ENCODE measurements around the gene TSPAN11. TPM values are rescaled to one million over a fixed set of nuclear protein-coding genes. Genes with fewer than 3 reads are reported as not detected.

The TSPAN11 gene
- total RNA-seq, 1 donor from 2014 or later, result not detected

- H3K27me3 ChIP-seq (ENCODE audit: control insufficient read depth, insufficient read depth, low read length), result peaks cover 3% of the 10 kb centered on the region
- no peaks in the 10 kb centered on the region for H3K36me3 ChIP-seq (ENCODE audit: control insufficient read depth, insufficient read depth, low read length)
- no peak for TF ChIP-seq CTCF (IDR thresholded peaks at IDR 0.05; ENCODE audit: insufficient read depth, low read length, severe bottlenecking)
- DNase-seq (ENCODE audit: low read depth) (no peak), FAIRE-seq (no peak)
- H3K4me3 ChIP-seq (ENCODE audit: low read depth, low read length), result no peak overlapping the region
These were observed 55.9 kb downstream of the TSPAN11 start for GRCh38 chr12:30982413-30982812.

GRCh38 chr12:30985814-30986452, 59.4 kb downstream of the TSPAN11 start:
- DNase-seq (ENCODE audit: low read depth) (peak; percentile 41), FAIRE-seq (no peak)
- peak; percentile 92 for TF ChIP-seq CTCF (IDR thresholded peaks at IDR 0.05; ENCODE audit: insufficient read depth, low read length, severe bottlenecking)
- peaks cover 1% of the 10 kb centered on the region for H3K27me3 ChIP-seq (ENCODE audit: control insufficient read depth, insufficient read depth, low read length)
- no peak overlapping the region for H3K4me3 ChIP-seq (ENCODE audit: low read depth, low read length)
- no peaks in the 10 kb centered on the region for H3K36me3 ChIP-seq (ENCODE audit: control insufficient read depth, insufficient read depth, low read length)

- Histone ChIP-seq H3K4me3 (ENCODE audit: low read depth, low read length) (no peak overlapping the region), H3K36me3 (ENCODE audit: control insufficient read depth, insufficient read depth, low read length) (no peaks in the 10 kb centered on the region), H3K27me3 (ENCODE audit: control insufficient read depth, insufficient read depth, low read length) (no peaks in the 10 kb centered on the region)
- FAIRE-seq (no peak), DNase-seq (ENCODE audit: low read depth) (no peak)
- no peak for TF ChIP-seq CTCF (IDR thresholded peaks at IDR 0.05; ENCODE audit: insufficient read depth, low read length, severe bottlenecking)
These were observed 61.5 kb downstream of the TSPAN11 start for GRCh38 chr12:30988086-30988485.

GRCh38 chr12:30988646-30989286, 62.2 kb downstream of the TSPAN11 start:
- Histone ChIP-seq H3K36me3 (ENCODE audit: control insufficient read depth, insufficient read depth, low read length) (no peaks in the 10 kb centered on the region), H3K4me3 (ENCODE audit: low read depth, low read length) (no peak overlapping the region), H3K27me3 (ENCODE audit: control insufficient read depth, insufficient read depth, low read length) (no peaks in the 10 kb centered on the region)
- DNase-seq (ENCODE audit: low read depth) (no peak), FAIRE-seq (no peak)
- TF ChIP-seq CTCF (IDR thresholded peaks at IDR 0.05; ENCODE audit: insufficient read depth, low read length, severe bottlenecking), result no peak

GRCh38 chr12:30989754-30990153, 63.2 kb downstream of the TSPAN11 start:
- FAIRE-seq, result no peak
- Histone ChIP-seq H3K27me3 (ENCODE audit: control insufficient read depth, insufficient read depth, low read length) (no peaks in the 10 kb centered on the region), H3K4me3 (ENCODE audit: low read depth, low read length) (no peak overlapping the region), H3K36me3 (ENCODE audit: control insufficient read depth, insufficient read depth, low read length) (no peaks in the 10 kb centered on the region)
- DNase-seq (ENCODE audit: low read depth), result no peak
- TF ChIP-seq CTCF (IDR thresholded peaks at IDR 0.05; ENCODE audit: insufficient read depth, low read length, severe bottlenecking), result peak; percentile 19
